ENCODE data around the gene INPP5A. TPM values are rescaled to one million over a fixed set of nuclear protein-coding genes. Genes with fewer than 3 reads are reported as not detected.

The INPP5A gene
- total and polyA plus RNA-seq, 2 experiments from 2014 or later, result 41.2 to 53.6 TPM

- 78% methylated on average over 8 of the region's 8 CpGs for WGBS (ENCODE audit: low lambda C conversion rate, missing lambda C conversion rate)
- Histone ChIP-seq H3K9me2 (replicated peaks; ENCODE audit: insufficient read depth) (no peaks in the 10 kb centered on the region), H3K9me3 (ENCODE audit: low read depth) (no peaks in the 10 kb centered on the region), H2AFZ (no peak overlapping the region), H3K27ac (no peak overlapping the region), H3K36me3 (replicated peaks; ENCODE audit: insufficient read depth, low read depth) (no peaks in the 10 kb centered on the region), H3K27me3 (peaks cover 21% of the 10 kb centered on the region), H4K20me1 (ENCODE audit: insufficient read depth, poor library complexity, severe bottlenecking) (no peaks in the 10 kb centered on the region), H3K4me3 (no peak overlapping the region), H3K79me2 (no peaks in the 10 kb centered on the region), H3K4me2 (no peak overlapping the region), H3K4me1 (ENCODE audit: insufficient read depth) (no peaks in the 10 kb centered on the region)
- no peak for TF ChIP-seq EZH2phosphoT487 (IDR thresholded peaks at IDR 0.05; ENCODE audit: low read depth, severe bottlenecking, unreplicated experiment)
- TF ChIP-seq CTCF (IDR thresholded peaks at IDR 0.05; ENCODE audit: poor library complexity), result no peak
- no peak for TF ChIP-seq EZH2 (IDR thresholded peaks at IDR 0.05; ENCODE audit: borderline replicate concordance)
- DNase-seq (ENCODE audit: low spot score), result no peak
These were observed 291.8 kb downstream of the INPP5A start for GRCh38 chr10:132829403-132829802.

GRCh38 chr10:132832186-132832969, 294.8 kb downstream of the INPP5A start:
- Histone ChIP-seq H3K4me2 (no peak overlapping the region), H4K20me1 (ENCODE audit: insufficient read depth, poor library complexity, severe bottlenecking) (no peaks in the 10 kb centered on the region), H3K4me3 (no peak overlapping the region), H3K27me3 (peaks cover 21% of the 10 kb centered on the region), H3K27ac (no peak overlapping the region), H2AFZ (no peak overlapping the region), H3K9me3 (ENCODE audit: low read depth) (no peaks in the 10 kb centered on the region), H3K4me1 (ENCODE audit: insufficient read depth) (no peaks in the 10 kb centered on the region), H3K9me2 (replicated peaks; ENCODE audit: insufficient read depth) (no peaks in the 10 kb centered on the region), H3K36me3 (replicated peaks; ENCODE audit: insufficient read depth, low read depth) (no peaks in the 10 kb centered on the region), H3K79me2 (no peaks in the 10 kb centered on the region)
- DNase-seq (ENCODE audit: low spot score), result no peak
- TF ChIP-seq EZH2phosphoT487 (IDR thresholded peaks at IDR 0.05; ENCODE audit: low read depth, severe bottlenecking, unreplicated experiment), result no peak
- TF ChIP-seq EZH2 (IDR thresholded peaks at IDR 0.05; ENCODE audit: borderline replicate concordance), result no peak
- TF ChIP-seq CTCF (IDR thresholded peaks at IDR 0.05; ENCODE audit: poor library complexity), result no peak
- WGBS (ENCODE audit: low lambda C conversion rate, missing lambda C conversion rate), result 82% methylated on average over 29 of the region's 30 CpGs

Other genes with a start within 250 kb of the INPP5A start
- gene STK32C, start 229.8 kb upstream of the INPP5A start, total RNA-seq, result 4.8 and 7.9 TPM in 2 replicates
- gene STK32C, start 229.8 kb upstream of the INPP5A start, polyA plus RNA-seq, result 9.6 and 12.2 TPM in 2 replicates
- gene LRRC27, start 205.6 kb upstream of the INPP5A start, total RNA-seq, result 6.8 and 8.3 TPM in 2 replicates
- 7.5 and 7.9 TPM in 2 replicates for gene LRRC27, start 205.6 kb upstream of the INPP5A start, polyA plus RNA-seq
- 15.1 and 18.0 TPM in 2 replicates for gene PWWP2B, start 140.6 kb upstream of the INPP5A start, total RNA-seq
- 10.7 and 12.7 TPM in 2 replicates for gene PWWP2B, start 140.6 kb upstream of the INPP5A start, polyA plus RNA-seq
- gene NKX6-2, start 248.4 kb downstream of the INPP5A start, total RNA-seq, result 0.03 and 0.04 TPM in 2 replicates
- 4.9 and 5.0 TPM in 2 replicates for gene NKX6-2, start 248.4 kb downstream of the INPP5A start, polyA plus RNA-seq